ENCODE results near the gene LAMB4.

- no peak for TF ChIP-seq CTCF (IDR thresholded peaks at IDR 0.05)
- no peak for TF ChIP-seq EP300 (IDR thresholded peaks at IDR 0.05)
- no peak for TF ChIP-seq POLR2A (IDR thresholded peaks at IDR 0.05; ENCODE audit: low read depth)
- TF ChIP-seq POLR2AphosphoS5 (IDR thresholded peaks at IDR 0.05), result no peak
Measured at GRCh38 chr7:108091461-108091831, 38.7 kb downstream of the LAMB4 start.

All from esophagus muscularis mucosa (tissue), 4 donors.